GM23338 (cell line): ENCODE measurements around the gene SNAPC1. TPM values are rescaled to one million over a fixed set of nuclear protein-coding genes. Genes with fewer than 3 reads are reported as not detected.
A peak's percentile ranks its signal among the peaks of the same experiment; 100 is the strongest.

ENCODE experiments used
- ATAC-seq: fragments of 200-7000 bp; cut with Tn5 transposase; 3 replicates; pipeline ENCODE4 v1.9.1; 2020
- DNase-seq: peaks from one replicate; pipeline ENCODE4 v3.0.0-alpha.2; 2015; ENCODE audit warnings: low spot score
- H2AFZ ChIP-seq: fragments of 200-600 bp; sonication (generic); 2 replicates; pipeline ENCODE4 v1.8.0; 2016; ENCODE audit warnings: antibody characterized with exemption, mild to moderate bottlenecking, moderate library complexity
- H3F3A ChIP-seq: fragments of 200-600 bp; sonication (generic); replicated peaks from 2 replicates; pipeline ENCODE4 v1.8.0; 2017; ENCODE audit warnings: antibody characterized with exemption, mixed run types, low read depth
- H3K27ac ChIP-seq: fragments of 200-600 bp; sonication (generic); 2 replicates; pipeline ENCODE4 v1.6.1; 2016; ENCODE audit warnings: low read depth
- H3K27me3 ChIP-seq: fragments of 200-600 bp; sonication (generic); 2 replicates; pipeline ENCODE4 v1.8.0; 2016; ENCODE audit warnings: mild to moderate bottlenecking, mixed run types, moderate library complexity; ENCODE audit not compliant: insufficient read depth
- H3K36me3 ChIP-seq: fragments of 200-600 bp; sonication (generic); 2 replicates; pipeline ENCODE4 v1.8.0; 2016; ENCODE audit warnings: mild to moderate bottlenecking; ENCODE audit not compliant: insufficient read depth
- H3K4me1 ChIP-seq: fragments of 200-600 bp; sonication (generic); 2 replicates; pipeline ENCODE4 v1.8.0; 2016; ENCODE audit warnings: mild to moderate bottlenecking, moderate library complexity; ENCODE audit not compliant: insufficient read depth
- H3K4me2 ChIP-seq: fragments of 200-600 bp; sonication (generic); 2 replicates; pipeline ENCODE4 v1.7.1; 2017; ENCODE audit warnings: mixed run types
- H3K4me3 ChIP-seq: fragments of 200-600 bp; sonication (generic); 2 replicates; pipeline ENCODE4 v1.6.1; 2016; ENCODE audit warnings: mixed run types
- H3K79me2 ChIP-seq: fragments of 200-600 bp; sonication (generic); replicated peaks from 2 replicates; pipeline ENCODE4 v1.8.0; 2017; ENCODE audit warnings: mild to moderate bottlenecking; ENCODE audit not compliant: insufficient read depth
- H3K9me2 ChIP-seq: fragments of 200-600 bp; sonication (generic); 2 replicates; pipeline ENCODE4 v1.8.0; 2017; ENCODE audit not compliant: insufficient read depth
- H4K20me1 ChIP-seq: fragments of 200-600 bp; sonication (generic); replicated peaks from 2 replicates; pipeline ENCODE4 v1.8.0; 2017; ENCODE audit warnings: mild to moderate bottlenecking; ENCODE audit not compliant: insufficient read depth
- H3K27ac Mint-ChIP-seq: 2 replicates; pipeline ENCODE4 v1.8.0; 2020; ENCODE audit warnings: inconsistent platforms, mild to moderate bottlenecking, moderate library complexity, mixed read lengths
- H3K27me3 Mint-ChIP-seq: 3 replicates; pipeline ENCODE4 v1.8.0; 2022; ENCODE audit warnings: low read depth, mild to moderate bottlenecking, moderate library complexity, mixed read lengths, inconsistent platforms; ENCODE audit not compliant: insufficient read depth, poor library complexity
- H3K36me3 Mint-ChIP-seq: 3 replicates; pipeline ENCODE4 v1.8.0; 2021; ENCODE audit warnings: low read depth, mild to moderate bottlenecking, inconsistent platforms, moderate library complexity, mixed read lengths
- H3K4me1 Mint-ChIP-seq: 3 replicates; pipeline ENCODE4 v1.8.0; 2020; ENCODE audit warnings: mild to moderate bottlenecking, inconsistent platforms, mixed read lengths
- H3K4me3 Mint-ChIP-seq: 3 replicates; pipeline ENCODE4 v1.8.0; 2021; ENCODE audit warnings: moderate library complexity, mild to moderate bottlenecking, inconsistent platforms, mixed read lengths
- H3K9me3 Mint-ChIP-seq: 3 replicates; pipeline ENCODE4 v1.8.0; 2020; ENCODE audit warnings: moderate library complexity, mild to moderate bottlenecking, inconsistent platforms, mixed read lengths
- CREB1 ChIP-seq: fragments of 250-450 bp; sonication (Bioruptor Pico); IDR thresholded peaks from 2 replicates; pipeline ENCODE4 v1.5.0; 2020; ENCODE audit warnings: low read depth, mild to moderate bottlenecking, moderate library complexity
- CTCF ChIP-seq, 2 experiments: fragments of 200-600 bp in 1 of 2; sonication (generic) in 1 of 2; conservative IDR thresholded peaks; 2 replicates each; pipeline versions ENCODE4 v1.5.1 to v1.6.1; 2016 to 2017; ENCODE audit warnings: antibody characterized with exemption in 2 of 2, low read depth in 2 of 2, mild to moderate bottlenecking in 2 of 2, moderate library complexity in 1 of 2
- EZH2 ChIP-seq: fragments of 200-600 bp; sonication (generic); IDR thresholded peaks from one replicate; pipeline ENCODE4 v1.8.0; 2017; ENCODE audit warnings: antibody characterized with exemption, mild to moderate bottlenecking, low read depth; ENCODE audit not compliant: unreplicated experiment
- EZH2phosphoT487 ChIP-seq: fragments of 200-600 bp; sonication (generic); IDR thresholded peaks from one replicate; pipeline ENCODE4 v1.8.1; 2018; ENCODE audit warnings: antibody characterized with exemption; ENCODE audit not compliant: unreplicated experiment
- JUNB ChIP-seq: IDR thresholded peaks from one replicate; pipeline ENCODE4 v1.6.1; 2016; ENCODE audit warnings: antibody characterized with exemption; ENCODE audit not compliant: unreplicated experiment
- POLR2AphosphoS5 ChIP-seq: IDR thresholded peaks from 2 replicates; pipeline ENCODE4 v1.6.1; 2016; ENCODE audit warnings: antibody characterized with exemption, low read depth
- STAT1 ChIP-seq: IDR thresholded peaks from one replicate; pipeline ENCODE4 v1.6.1; 2016; ENCODE audit warnings: antibody characterized with exemption; ENCODE audit not compliant: unreplicated experiment
- ZNF114 ChIP-seq: fragments of 250-450 bp; sonication (Bioruptor Pico); IDR thresholded peaks from 2 replicates; pipeline ENCODE4 v1.5.0; 2020; ENCODE audit warnings: mild to moderate bottlenecking, moderate library complexity
- ZNF331 ChIP-seq: fragments of 250-450 bp; sonication (Bioruptor Pico); IDR thresholded peaks from 2 replicates; pipeline ENCODE4 v1.5.0; 2020; ENCODE audit warnings: low read depth, mild to moderate bottlenecking, moderate library complexity
- polyA plus RNA-seq: library from polyadenylated mRNA; unstranded; fragments of >200 nt; fragmentation: Nextera tagmentation; extraction: Ambion mirVana; gene quantifications from 2 replicates; pipeline ENCODE4 v1.2.1, GENCODE V29; 2016
- total RNA-seq: library from RNA; depleted of rRNA; stranded (reverse); fragments of >200 nt; shearing (Covaris generic); gene quantifications from 2 replicates; pipeline ENCODE4 v1.2.3, GENCODE V29; 2014
- TF ChIP-seq, protein P1 (sequence below): fragments of 250-450 bp; sonication (Bioruptor Pico); IDR thresholded peaks from 2 replicates; pipeline ENCODE4 v1.5.0; 2020; ENCODE audit warnings: mild to moderate bottlenecking, moderate library complexity
- TF ChIP-seq, protein P2 (sequence below): IDR thresholded peaks from 2 replicates; pipeline ENCODE4 v1.6.1; 2016; ENCODE audit warnings: antibody characterized with exemption

The SNAPC1 gene
- total and polyA plus RNA-seq, 2 experiments from 2014 or later: 14.8 to 33.4 TPM

DNA sequence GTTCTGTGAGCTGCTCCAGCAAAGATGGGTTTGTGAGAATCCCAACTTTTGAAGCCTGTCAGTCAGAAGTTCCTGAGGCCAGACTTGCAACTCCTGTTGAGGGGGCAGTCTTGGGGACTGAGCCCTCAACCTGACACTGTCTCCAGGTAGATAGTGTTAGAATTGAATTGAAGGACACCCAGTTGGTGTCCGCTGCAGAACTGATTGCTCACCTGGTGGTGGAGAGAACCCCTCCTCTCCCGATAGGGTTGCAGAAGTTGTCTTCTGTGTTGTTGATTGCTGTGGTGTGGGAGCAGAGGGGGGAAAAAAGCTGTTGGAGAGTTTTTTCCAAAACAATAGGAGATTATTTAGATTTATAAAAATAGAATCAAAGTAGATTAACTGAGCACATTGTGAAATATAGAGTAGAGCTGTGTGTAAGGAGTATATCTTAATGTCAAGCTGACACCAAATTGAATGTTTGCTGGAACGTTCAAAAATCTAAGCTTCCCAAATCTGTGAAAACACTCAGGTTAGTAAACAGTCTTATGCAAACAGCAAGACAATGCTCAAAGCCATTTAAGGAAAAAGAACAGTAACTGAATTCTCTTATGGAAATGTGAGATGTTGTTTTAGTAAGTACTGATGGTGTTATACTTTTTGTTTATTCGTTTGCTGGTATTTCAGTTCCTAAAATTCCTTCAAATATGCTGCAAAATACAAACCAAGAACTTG, 48.3 kb upstream of the SNAPC1 start (continued):
- TF ChIP-seq, protein P1, sequence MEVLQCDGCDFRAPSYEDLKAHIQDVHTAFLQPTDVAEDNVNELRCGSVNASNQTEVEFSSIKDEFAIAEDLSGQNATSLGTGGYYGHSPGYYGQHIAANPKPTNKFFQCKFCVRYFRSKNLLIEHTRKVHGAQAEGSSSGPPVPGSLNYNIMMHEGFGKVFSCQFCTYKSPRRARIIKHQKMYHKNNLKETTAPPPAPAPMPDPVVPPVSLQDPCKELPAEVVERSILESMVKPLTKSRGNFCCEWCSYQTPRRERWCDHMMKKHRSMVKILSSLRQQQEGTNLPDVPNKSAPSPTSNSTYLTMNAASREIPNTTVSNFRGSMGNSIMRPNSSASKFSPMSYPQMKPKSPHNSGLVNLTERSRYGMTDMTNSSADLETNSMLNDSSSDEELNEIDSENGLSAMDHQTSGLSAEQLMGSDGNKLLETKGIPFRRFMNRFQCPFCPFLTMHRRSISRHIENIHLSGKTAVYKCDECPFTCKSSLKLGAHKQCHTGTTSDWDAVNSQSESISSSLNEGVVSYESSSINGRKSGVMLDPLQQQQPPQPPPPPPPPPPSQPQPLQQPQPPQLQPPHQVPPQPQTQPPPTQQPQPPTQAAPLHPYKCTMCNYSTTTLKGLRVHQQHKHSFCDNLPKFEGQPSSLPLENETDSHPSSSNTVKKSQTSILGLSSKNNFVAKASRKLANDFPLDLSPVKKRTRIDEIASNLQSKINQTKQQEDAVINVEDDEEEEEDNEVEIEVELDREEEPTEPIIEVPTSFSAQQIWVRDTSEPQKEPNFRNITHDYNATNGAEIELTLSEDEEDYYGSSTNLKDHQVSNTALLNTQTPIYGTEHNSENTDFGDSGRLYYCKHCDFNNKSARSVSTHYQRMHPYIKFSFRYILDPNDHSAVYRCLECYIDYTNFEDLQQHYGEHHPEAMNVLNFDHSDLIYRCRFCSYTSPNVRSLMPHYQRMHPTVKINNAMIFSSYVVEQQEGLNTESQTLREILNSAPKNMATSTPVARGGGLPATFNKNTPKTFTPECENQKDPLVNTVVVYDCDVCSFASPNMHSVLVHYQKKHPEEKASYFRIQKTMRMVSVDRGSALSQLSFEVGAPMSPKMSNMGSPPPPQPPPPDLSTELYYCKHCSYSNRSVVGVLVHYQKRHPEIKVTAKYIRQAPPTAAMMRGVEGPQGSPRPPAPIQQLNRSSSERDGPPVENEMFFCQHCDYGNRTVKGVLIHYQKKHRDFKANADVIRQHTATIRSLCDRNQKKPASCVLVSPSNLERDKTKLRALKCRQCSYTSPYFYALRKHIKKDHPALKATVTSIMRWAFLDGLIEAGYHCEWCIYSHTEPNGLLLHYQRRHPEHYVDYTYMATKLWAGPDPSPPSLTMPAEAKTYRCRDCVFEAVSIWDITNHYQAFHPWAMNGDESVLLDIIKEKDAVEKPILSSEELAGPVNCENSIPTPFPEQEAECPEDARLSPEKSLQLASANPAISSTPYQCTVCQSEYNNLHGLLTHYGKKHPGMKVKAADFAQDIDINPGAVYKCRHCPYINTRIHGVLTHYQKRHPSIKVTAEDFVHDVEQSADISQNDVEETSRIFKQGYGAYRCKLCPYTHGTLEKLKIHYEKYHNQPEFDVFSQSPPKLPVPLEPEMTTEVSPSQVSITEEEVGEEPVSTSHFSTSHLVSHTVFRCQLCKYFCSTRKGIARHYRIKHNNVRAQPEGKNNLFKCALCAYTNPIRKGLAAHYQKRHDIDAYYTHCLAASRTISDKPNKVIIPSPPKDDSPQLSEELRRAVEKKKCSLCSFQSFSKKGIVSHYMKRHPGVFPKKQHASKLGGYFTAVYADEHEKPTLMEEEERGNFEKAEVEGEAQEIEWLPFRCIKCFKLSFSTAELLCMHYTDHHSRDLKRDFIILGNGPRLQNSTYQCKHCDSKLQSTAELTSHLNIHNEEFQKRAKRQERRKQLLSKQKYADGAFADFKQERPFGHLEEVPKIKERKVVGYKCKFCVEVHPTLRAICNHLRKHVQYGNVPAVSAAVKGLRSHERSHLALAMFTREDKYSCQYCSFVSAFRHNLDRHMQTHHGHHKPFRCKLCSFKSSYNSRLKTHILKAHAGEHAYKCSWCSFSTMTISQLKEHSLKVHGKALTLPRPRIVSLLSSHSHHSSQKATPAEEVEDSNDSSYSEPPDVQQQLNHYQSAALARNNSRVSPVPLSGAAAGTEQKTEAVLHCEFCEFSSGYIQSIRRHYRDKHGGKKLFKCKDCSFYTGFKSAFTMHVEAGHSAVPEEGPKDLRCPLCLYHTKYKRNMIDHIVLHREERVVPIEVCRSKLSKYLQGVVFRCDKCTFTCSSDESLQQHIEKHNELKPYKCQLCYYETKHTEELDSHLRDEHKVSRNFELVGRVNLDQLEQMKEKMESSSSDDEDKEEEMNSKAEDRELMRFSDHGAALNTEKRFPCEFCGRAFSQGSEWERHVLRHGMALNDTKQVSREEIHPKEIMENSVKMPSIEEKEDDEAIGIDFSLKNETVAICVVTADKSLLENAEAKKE (CRISPR knock-in tag): no peak
- TF ChIP-seq CTCF (conservative IDR thresholded peaks at IDR 0.05; ENCODE audit: low read depth in 2 of 2) (no peak), JUNB (no peak), EZH2phosphoT487 (no peak), ZNF331 (no peak), STAT1 (no peak)

GRCh38 chr14:61716956-61717355, 45.3 kb upstream of the SNAPC1 start:
- peaks cover 8% of the 10 kb centered on the region for H3K36me3 ChIP-seq
- H3K27me3 Mint-ChIP-seq: peaks cover 2% of the 10 kb centered on the region
- H4K20me1 ChIP-seq: peaks cover 72% of the 10 kb centered on the region
- no peaks in the 10 kb centered on the region for H3F3A ChIP-seq
- H3K27ac Mint-ChIP-seq: no peak overlapping the region
- TF ChIP-seq EZH2phosphoT487 (no peak), STAT1 (no peak), ZNF331 (no peak), ZNF114 (CRISPR knock-in tag) (no peak), POLR2AphosphoS5 (no peak), EZH2 (no peak), CREB1 (CRISPR knock-in tag) (no peak)
- TF ChIP-seq, protein P2, sequence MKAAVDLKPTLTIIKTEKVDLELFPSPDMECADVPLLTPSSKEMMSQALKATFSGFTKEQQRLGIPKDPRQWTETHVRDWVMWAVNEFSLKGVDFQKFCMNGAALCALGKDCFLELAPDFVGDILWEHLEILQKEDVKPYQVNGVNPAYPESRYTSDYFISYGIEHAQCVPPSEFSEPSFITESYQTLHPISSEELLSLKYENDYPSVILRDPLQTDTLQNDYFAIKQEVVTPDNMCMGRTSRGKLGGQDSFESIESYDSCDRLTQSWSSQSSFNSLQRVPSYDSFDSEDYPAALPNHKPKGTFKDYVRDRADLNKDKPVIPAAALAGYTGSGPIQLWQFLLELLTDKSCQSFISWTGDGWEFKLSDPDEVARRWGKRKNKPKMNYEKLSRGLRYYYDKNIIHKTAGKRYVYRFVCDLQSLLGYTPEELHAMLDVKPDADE: no peak
- no peaks in the 10 kb centered on the region for H3K9me2 ChIP-seq
- H2AFZ ChIP-seq: no peak overlapping the region
- no peaks in the 10 kb centered on the region for H3K27me3 ChIP-seq
- no peak for ATAC-seq
- H3K4me2 ChIP-seq: peak overlapping the region; percentile 57; the same call in 1 of the 2 replicates
- H3K27ac ChIP-seq: 0 out of 2 replicates have a peak overlapping the region, but pooled peaks have one; percentile 9
- H3K36me3 Mint-ChIP-seq: peaks cover 18% of the 10 kb centered on the region
- no peaks in the 10 kb centered on the region for H3K9me3 Mint-ChIP-seq
- H3K4me1 ChIP-seq: peaks cover 81% of the 10 kb centered on the region
- H3K79me2 ChIP-seq: peaks cover 100% of the 10 kb centered on the region
- no peak overlapping the region for H3K4me3 ChIP-seq
- DNase-seq: no peak
- H3K4me3 Mint-ChIP-seq: no peak overlapping the region
- H3K4me1 Mint-ChIP-seq: peaks cover 63% of the 10 kb centered on the region
